Progenitor cell of endocrine pancreas (in vitro differentiated cells): Measurements from ENCODE around the gene SETD6. TPM values are rescaled to one million over a fixed set of nuclear protein-coding genes. Genes with fewer than 3 reads are reported as not detected.

Source experiments
- DNase-seq: peaks from one replicate; pipeline ENCODE4 v3.0.0; 2021; ENCODE audit warnings: low spot score; ENCODE audit not compliant: unreplicated experiment
- H3K27ac Mint-ChIP-seq: 2 replicates; pipeline ENCODE4 v1.8.0; 2021; ENCODE audit warnings: mild to moderate bottlenecking, moderate library complexity, mixed read lengths
- H3K27me3 Mint-ChIP-seq: 2 replicates; pipeline ENCODE4 v1.8.0; 2021; ENCODE audit warnings: mixed read lengths
- H3K36me3 Mint-ChIP-seq: 2 replicates; pipeline ENCODE4 v1.8.0; 2022; ENCODE audit warnings: mixed read lengths; ENCODE audit not compliant: insufficient read depth
- H3K4me1 Mint-ChIP-seq: 2 replicates; pipeline ENCODE4 v1.8.0; 2021; ENCODE audit warnings: low read depth, mixed read lengths
- H3K4me3 Mint-ChIP-seq: 2 replicates; pipeline ENCODE4 v1.8.0; 2021; ENCODE audit warnings: low read depth, mild to moderate bottlenecking, moderate library complexity, mixed read lengths
- H3K9me3 Mint-ChIP-seq: 2 replicates; pipeline ENCODE4 v1.8.0; 2021; ENCODE audit warnings: low read depth, mixed read lengths
- total RNA-seq: library from RNA; stranded (reverse); gene quantifications from 2 replicates; pipeline ENCODE4 v1.2.1, GENCODE V29; 2021
- TF ChIP-seq, protein P1 (sequence below): fragments of 200-600 bp; sonication (generic); IDR thresholded peaks from one replicate; pipeline ENCODE4 v1.5.0; 2021; ENCODE audit warnings: antibody characterized with exemption, mild to moderate bottlenecking; ENCODE audit not compliant: unreplicated experiment

SETD6 gene
- total RNA-seq, 1 donor from 2014 or later = 33.7 TPM

DNA sequence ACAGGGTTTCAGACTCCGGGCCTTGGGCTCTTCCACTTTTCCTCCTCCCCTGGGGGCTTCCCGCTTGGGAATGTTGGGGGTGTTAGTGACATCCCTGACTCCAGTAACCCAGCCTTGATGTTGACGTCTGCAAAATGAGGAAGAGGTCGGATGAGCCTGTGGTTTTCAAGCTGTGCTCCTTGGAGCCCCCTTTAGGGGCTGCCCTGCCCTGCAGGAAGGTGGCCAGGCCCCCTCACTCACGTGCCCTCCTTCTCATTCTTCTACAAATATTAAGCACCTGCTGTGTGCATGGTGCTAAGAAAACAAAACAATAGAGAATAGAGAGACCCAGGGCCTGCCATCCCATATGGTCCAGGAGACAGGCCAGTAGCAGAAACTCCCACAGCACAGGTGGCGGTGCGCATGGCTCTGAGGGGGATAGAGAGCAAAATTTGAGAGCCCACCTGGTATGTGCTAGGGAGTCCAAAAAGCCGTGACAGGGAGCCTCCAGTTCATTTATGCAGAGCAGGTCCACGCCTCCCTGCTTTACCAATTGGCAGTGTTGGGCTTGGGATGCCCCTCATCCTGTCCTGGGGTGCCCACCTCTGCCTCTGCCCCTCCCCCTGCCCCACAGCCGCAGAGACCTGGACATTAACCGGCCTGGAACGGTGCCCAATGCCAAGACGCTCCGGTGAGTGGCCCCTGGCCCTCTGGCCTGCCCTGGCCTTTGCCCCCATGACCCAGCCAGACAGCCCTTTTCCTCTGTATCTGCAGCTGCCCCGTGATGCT is 7.9 kb upstream of the SETD6 start:
- H3K27me3 Mint-ChIP-seq = no peaks in the 10 kb centered on the region
- H3K9me3 Mint-ChIP-seq = no peaks in the 10 kb centered on the region
- H3K36me3 Mint-ChIP-seq = peaks cover 3% of the 10 kb centered on the region
- peaks cover 1% of the 10 kb centered on the region for H3K4me1 Mint-ChIP-seq
- no peak for DNase-seq
- no peak overlapping the region for H3K27ac Mint-ChIP-seq
- H3K4me3 Mint-ChIP-seq = no peak overlapping the region
- TF ChIP-seq, protein P1, sequence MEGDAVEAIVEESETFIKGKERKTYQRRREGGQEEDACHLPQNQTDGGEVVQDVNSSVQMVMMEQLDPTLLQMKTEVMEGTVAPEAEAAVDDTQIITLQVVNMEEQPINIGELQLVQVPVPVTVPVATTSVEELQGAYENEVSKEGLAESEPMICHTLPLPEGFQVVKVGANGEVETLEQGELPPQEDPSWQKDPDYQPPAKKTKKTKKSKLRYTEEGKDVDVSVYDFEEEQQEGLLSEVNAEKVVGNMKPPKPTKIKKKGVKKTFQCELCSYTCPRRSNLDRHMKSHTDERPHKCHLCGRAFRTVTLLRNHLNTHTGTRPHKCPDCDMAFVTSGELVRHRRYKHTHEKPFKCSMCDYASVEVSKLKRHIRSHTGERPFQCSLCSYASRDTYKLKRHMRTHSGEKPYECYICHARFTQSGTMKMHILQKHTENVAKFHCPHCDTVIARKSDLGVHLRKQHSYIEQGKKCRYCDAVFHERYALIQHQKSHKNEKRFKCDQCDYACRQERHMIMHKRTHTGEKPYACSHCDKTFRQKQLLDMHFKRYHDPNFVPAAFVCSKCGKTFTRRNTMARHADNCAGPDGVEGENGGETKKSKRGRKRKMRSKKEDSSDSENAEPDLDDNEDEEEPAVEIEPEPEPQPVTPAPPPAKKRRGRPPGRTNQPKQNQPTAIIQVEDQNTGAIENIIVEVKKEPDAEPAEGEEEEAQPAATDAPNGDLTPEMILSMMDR = peak; percentile 10

DNA sequence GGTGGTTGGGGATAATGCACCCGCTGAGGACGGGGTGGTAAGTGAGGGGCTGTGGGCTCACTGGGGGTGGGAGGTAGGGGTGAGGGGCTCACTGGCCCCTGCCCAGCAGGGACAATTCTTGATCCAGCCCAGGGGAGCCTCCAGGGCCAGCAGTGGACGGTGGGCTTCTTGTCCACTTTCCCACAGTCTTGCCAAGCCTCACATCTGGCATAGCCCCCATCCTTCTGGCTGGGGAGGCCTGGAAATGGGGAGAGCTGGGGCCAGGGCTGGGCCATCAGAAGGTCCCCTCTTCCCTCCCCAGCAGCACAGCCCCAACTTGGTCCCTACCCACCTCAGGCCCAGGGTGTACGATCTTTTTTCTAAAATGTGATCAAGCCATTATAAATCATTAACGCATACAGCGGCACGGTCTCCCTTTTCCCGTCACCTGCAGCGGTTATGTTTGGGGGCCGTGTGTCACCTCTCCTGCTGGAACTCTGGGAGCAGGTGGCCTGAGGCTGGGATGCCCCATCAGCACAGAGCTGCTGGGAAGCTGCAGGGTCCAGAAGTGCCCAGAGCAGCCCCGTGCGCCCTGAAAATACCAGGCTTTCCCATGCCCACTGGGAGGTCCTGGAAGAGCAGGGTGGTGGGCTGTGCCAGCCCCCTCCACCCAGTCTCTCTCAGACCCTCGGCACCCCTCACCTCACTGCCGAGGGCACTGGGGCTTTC is 7.2 kb upstream of the SETD6 start:
- no peak for DNase-seq
- no peak overlapping the region for H3K4me3 Mint-ChIP-seq
- H3K36me3 Mint-ChIP-seq = peaks cover 3% of the 10 kb centered on the region
- H3K27me3 Mint-ChIP-seq = no peaks in the 10 kb centered on the region
- TF ChIP-seq, protein P1 = no peak
- H3K27ac Mint-ChIP-seq = no peak overlapping the region
- no peaks in the 10 kb centered on the region for H3K9me3 Mint-ChIP-seq
- peaks cover 3% of the 10 kb centered on the region for H3K4me1 Mint-ChIP-seq

DNA sequence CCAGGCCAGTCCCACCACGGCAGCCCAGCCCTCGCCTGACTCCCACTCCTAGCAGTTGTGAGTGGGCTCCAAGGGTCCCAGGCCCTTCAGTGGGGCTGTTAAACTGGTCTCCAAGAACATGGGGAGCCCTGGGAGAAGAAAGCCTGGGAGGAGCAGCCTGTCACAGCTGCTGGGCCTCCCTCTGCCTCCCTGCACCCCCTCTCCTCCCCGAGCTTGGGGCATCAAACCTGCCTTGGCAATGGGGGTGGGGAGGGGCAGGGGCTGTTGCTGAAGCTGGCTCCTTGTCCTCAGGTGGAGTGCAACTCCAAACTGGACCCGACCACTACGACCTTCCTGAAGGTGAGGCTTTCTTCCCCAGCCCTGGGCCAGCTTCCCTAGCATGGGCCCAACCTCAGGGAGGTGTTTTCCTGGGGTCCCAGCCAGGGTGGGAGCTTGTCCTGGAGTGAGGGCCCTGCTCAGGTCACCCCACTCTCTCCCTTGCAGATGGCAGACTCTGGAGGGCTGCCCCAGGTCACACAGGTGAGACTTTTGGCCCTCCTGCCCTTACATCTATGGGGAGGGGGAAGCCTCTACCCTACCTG is 6.6 kb upstream of the SETD6 start:
- Mint-ChIP-seq H3K4me1 (peaks cover 6% of the 10 kb centered on the region), H3K27me3 (no peaks in the 10 kb centered on the region), H3K36me3 (peaks cover 3% of the 10 kb centered on the region), H3K9me3 (no peaks in the 10 kb centered on the region), H3K4me3 (no peak overlapping the region), H3K27ac (no peak overlapping the region)
- no peak for DNase-seq
- TF ChIP-seq, protein P1 = no peak

DNA sequence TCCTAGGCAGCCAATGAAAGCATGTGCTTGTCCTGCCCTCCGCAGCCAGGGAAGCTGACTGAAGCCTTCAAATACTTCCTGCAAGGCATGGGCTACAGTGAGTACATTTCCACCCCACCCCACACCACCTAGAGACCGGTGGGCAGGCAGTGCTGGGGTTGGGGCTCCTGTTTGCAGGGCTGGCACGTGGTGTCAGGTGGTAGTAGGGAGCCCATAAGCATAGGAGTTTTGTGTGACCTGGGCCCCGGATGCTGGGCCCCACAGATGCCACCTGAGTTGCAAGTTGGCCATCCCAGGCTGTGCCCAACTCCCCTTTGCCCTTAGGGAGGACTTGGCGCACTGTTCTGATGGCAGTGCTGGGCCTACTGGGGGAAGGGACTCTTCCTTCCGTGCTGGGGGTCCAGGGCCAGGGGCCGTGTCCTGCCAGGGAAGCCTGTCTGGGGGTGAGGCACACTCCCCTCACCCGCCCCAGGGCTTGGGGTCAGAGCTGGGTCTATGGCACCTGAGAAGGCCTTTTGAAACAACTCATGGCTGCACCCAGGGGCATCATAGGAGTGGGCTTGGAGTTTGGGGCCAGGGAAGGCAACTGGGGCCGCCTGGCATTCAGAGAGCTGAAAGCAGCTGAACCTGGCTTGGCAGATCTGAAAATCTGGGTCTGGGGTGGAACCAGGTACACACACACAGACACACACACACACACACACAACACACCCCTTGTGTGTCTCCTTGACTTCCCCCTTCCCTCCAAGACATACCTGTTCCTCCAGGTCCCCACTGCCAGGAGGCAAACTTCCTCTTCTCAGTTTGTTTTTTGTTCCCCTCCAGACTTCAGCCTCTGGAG is 5.8 kb upstream of the SETD6 start:
- TF ChIP-seq, protein P1 = no peak
- no peak overlapping the region for H3K27ac Mint-ChIP-seq
- H3K4me1 Mint-ChIP-seq = peaks cover 9% of the 10 kb centered on the region
- no peak overlapping the region for H3K4me3 Mint-ChIP-seq
- no peaks in the 10 kb centered on the region for H3K9me3 Mint-ChIP-seq
- no peak for DNase-seq
- H3K27me3 Mint-ChIP-seq = no peaks in the 10 kb centered on the region
- H3K36me3 Mint-ChIP-seq = peaks cover 3% of the 10 kb centered on the region
